ENCODE results near the gene PPFIBP1.
"Not testable (repeated sequence)": the region's sequence is repeated elsewhere in the genome, so short reads cannot be mapped to it uniquely, and the experiment has no call there.

PPFIBP1 gene

GRCh38 chr12:27593266-27593665, 69.3 kb downstream of the PPFIBP1 start:
- no peak for DNase-seq (ENCODE audit: low read depth)

GRCh38 chr12:27595231-27595642, 71.2 kb downstream of the PPFIBP1 start:
- no peak for DNase-seq (ENCODE audit: low read depth)

- DNase-seq (ENCODE audit: low read depth): not testable (repeated sequence)
Measured at GRCh38 chr12:27598866-27599265, 74.9 kb downstream of the PPFIBP1 start.

GRCh38 chr12:27601056-27601828, 77.2 kb downstream of the PPFIBP1 start:
- DNase-seq (ENCODE audit: low read depth): not testable (repeated sequence)

GRCh38 chr12:27602516-27602915, 78.5 kb downstream of the PPFIBP1 start:
- no peak for DNase-seq (ENCODE audit: low read depth)

- no peak for DNase-seq (ENCODE audit: low read depth)
Measured at GRCh38 chr12:27604431-27604830, 80.4 kb downstream of the PPFIBP1 start.

- no peak for DNase-seq (ENCODE audit: low read depth)
Measured at GRCh38 chr12:27606986-27607385, 83.0 kb downstream of the PPFIBP1 start.

GRCh38 chr12:27607591-27607990, 83.6 kb downstream of the PPFIBP1 start:
- DNase-seq (ENCODE audit: low read depth): no peak

- no peak for DNase-seq (ENCODE audit: low read depth)
Measured at GRCh38 chr12:27608890-27609289, 84.9 kb downstream of the PPFIBP1 start.

- DNase-seq (ENCODE audit: low read depth): no peak
Measured at GRCh38 chr12:27610374-27610773, 86.4 kb downstream of the PPFIBP1 start.

GRCh38 chr12:27614386-27614785, 90.4 kb downstream of the PPFIBP1 start:
- DNase-seq (ENCODE audit: low read depth): no peak

- no peak for DNase-seq (ENCODE audit: low read depth)
Measured at GRCh38 chr12:27614866-27615265, 90.9 kb downstream of the PPFIBP1 start.

GRCh38 chr12:27615331-27615891, 91.4 kb downstream of the PPFIBP1 start:
- peak; percentile 82 for DNase-seq (ENCODE audit: low read depth)

GRCh38 chr12:27616356-27617142, 92.5 kb downstream of the PPFIBP1 start:
- DNase-seq (ENCODE audit: low read depth): no peak

GRCh38 chr12:27618836-27619235, 94.8 kb downstream of the PPFIBP1 start:
- no peak for DNase-seq (ENCODE audit: low read depth)

GRCh38 chr12:27619308-27619707, 95.3 kb downstream of the PPFIBP1 start:
- peak; percentile 98 for DNase-seq (ENCODE audit: low read depth)

GRCh38 chr12:27620121-27620520, 96.1 kb downstream of the PPFIBP1 start:
- no peak for DNase-seq (ENCODE audit: low read depth)

GRCh38 chr12:27622436-27623195, 98.6 kb downstream of the PPFIBP1 start:
- no peak for DNase-seq (ENCODE audit: low read depth)

- DNase-seq (ENCODE audit: low read depth): no peak
Measured at GRCh38 chr12:27623645-27624044, 99.6 kb downstream of the PPFIBP1 start.

GRCh38 chr12:27624586-27624985, 100.6 kb downstream of the PPFIBP1 start:
- DNase-seq (ENCODE audit: low read depth): no peak

GRCh38 chr12:27627123-27627852, 103.3 kb downstream of the PPFIBP1 start:
- peak; percentile 76 for DNase-seq (ENCODE audit: low read depth)

Measured in HS-27A (cell line).